GM19043 (cell line): ENCODE data around the gene SERPINB6.
"Not testable (repeated sequence)": the region's sequence is repeated elsewhere in the genome, so short reads cannot be mapped to it uniquely, and the experiment has no call there.

Experiments
- ATAC-seq: cut with Tn5 transposase; IDR thresholded peaks from one replicate; pipeline ENCODE4 v1.9.1; 2021; ENCODE audit warnings: low read depth; ENCODE audit not compliant: unreplicated experiment

The SERPINB6 gene

DNA sequence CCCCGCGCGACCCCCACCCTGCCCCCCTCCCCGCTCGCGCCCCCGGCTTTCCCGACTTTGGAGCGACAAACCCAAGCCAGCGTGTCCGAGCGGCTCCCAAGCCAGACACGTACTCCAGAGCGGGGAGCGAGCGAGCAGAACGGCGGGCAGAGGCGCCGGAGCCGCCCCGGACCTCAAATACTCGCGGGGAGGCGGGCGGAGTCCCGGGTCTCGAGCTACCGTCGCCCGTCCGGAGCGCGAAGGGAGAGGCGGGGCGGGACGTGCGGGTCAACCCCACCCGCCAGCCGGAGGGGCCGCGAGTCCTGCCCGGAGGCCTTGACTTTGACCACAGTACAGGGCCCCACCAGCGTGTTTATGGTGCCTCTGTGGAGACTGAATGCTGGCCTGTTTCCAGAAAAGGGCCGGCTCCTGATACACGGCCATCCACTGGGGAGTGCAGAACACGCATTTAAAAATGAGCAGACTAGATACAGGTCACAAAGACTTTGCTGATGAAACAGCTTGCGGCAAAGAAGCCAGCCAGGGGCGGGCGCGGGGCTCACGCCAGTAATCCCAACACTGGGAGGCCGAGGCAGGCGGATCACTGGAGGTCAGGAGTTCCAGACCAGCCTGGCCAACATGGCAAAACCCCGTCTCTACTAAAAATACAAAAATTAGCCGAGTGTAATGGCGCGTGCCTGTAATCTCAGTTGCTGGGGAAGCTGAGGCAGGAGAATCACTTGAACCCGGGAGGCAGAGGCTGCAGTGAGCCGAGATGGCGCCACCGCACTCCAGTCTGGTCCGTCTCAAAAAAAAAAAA is at the start of gene SERPINB6:
Gene SERPINB6, minus strand, starts transcription at position 148 of the 799 bp plus-strand sequence. CDS start 12,235 bp downstream, outside the sequence.
- no peak for ATAC-seq

DNA sequence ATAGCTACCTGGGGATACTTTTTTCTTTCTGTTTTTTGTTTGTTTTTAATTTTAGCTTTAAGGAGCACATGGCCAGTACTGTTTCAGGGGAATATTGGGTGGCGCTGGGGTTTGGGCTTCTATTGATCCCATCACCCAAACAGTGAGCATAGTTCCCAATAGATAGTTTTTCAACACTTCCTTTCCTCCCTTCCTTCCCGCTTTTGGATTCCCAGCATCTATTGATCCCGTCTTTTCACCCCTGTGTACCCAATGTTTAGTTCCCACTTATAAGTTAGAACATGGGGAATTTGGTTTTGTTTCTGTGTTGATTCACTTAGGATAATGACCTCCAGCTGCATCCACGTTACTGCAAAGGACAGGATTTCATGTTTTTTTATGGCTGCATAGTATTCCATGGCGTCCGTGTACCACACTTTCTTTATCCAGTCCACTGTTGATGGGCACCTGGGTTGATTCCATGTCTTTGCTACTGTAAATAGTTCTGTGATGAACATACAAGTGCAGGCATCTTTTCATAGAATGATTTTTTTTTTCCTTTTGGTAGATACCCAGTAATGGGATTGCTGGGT is 48.5 kb upstream of the SERPINB6 start:
- ATAC-seq, result no peak

DNA sequence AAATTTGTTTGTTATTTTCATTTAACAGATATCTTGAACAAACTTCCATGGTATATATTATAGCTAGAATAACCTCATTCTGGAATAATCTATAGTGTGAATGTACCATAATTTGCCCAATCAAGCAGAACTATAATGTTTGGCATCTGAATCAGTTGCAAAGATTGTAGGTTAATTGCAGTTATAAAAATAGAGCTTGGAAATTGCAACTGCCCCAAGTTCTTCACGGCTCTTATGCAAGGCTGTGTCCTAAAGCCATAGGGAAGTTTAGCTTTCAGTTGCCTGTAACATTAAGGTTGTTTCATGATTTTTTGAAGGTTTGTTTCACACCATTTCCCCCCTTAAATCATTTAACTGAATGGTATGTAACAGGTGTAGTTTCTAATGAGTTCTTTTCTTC is 47.7 kb upstream of the SERPINB6 start:
- no peak for ATAC-seq

DNA sequence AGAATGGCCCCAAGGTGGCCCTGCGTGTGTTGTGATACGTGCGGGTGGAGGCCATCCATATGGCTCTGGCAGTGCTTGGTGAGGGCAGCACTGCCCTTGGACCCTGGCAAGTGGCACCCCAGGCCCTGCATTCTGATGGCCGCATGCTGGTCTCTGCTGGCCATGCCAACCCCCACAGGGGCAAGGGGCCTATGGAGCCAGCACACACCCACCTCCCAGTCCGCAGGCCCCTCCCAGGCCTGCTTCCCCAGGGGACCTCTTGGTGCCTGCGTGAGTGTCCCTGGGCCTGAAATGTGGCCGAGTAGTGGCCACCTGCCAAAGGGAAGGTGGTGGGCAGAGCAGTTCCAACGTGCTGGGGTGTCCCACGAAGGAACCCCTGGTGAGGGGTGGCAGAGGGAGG is 45.9 kb upstream of the SERPINB6 start:
- ATAC-seq, result no peak

DNA sequence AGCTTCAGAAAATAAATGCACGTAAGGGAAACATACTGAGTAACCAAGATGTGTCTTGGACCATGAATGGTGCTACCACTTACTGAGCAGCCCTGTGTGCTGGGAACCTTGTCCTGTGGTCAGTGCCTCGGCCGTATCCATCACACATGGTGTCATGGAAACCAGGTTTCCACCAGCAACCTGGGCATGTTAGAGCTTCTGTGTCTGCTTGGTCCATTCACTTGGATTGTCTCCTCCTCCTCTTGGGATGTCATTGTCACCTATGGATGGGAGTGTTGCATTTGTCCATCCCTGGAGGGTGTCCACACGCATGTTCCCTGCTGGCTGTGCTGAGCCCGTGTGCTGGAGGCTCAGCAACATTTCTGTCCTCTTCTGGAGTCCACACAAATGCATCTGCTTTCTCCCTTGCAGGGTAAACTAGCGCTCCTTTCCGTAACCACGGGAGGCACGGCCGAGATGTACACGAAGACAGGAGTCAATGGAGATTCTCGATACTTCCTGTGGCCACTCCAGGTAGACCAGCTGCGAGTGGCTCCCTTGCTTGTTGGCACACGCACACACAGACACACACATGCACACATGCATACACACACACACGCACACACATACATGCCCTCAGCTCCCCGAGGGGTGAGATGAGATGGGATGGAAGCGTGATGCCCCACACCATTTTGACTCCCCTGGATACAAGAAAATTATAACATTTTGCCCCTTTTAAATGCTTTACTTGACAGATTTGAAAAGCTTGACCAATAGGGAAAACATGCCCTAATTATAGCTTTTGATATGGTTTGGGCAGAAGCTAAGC is 45.3 kb upstream of the SERPINB6 start:
- ATAC-seq, result no peak

DNA sequence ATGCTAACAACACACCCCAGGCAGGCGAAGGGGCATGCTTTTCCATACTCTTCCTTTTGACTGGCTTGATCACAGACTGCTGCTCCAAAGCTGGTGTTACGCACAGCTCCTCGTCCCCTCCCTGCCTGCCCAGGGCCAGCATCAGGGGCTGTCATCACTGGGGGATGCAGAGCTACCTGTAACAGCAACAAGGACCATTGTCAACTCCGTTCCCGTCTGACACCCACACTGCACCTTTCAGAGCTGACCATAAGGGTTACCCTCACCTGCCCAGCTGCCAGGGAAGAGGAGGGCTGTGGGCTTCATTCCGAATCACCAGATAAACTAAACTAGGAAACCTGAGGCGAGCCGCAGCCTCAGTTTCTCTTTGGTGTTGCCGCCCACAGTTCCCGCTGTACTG is 43.8 kb upstream of the SERPINB6 start:
- ATAC-seq, result no peak

DNA sequence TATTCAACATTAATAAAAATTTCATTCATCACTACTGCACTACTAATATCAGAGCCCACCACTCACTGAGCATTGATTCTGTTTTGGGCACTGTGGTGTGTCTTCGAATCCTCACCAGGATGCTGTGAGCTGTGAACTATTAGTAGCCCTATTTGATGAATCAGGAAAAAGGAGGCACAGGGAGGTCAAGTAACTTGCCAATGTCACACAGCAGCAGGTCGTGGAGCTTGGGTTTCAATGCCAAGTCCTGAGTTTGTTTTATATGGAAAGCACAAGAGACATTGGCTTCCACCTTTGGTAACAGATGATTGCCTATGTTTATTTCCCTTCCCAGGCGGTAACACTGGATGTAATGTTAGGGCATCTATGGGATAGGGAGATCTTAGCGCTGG is 43.3 kb upstream of the SERPINB6 start:
- no peak for ATAC-seq

DNA sequence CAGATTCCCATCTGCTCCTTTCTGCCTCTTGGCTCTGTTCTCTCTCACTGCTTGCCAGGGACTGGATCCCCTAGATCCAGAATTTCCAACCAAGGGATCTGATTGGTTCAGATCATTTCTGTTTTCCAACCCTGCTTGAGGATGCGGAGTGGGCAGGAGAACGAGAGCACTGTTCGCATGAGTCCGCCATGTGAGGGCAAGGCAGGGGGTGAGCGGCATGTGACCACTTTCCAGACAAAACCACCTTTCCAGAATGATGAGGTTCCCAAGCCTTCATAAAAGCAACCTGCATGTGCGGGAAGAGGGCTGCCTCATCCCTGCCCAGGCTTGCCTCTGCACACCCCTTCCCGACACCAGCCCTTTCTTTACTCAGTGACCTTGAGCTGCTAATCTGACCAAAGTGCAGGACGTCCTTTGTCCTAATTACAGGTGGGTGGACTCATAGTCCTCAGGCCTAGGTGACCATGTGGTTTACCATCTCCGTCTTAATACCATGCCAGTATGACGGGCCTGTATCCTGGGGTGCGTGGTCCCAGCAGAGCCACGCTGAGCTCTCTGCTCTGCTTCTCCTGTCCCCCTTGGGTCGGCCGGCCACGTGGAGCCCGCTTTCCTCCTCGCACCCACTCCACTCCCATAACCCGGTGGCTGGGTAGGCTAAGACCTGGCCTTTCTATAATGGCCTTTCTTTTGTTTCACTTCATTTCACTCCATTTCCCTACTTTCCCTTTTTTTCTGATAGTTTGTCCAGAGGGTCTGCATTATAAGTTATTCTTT is 42.7 kb upstream of the SERPINB6 start:
- ATAC-seq, result no peak

DNA sequence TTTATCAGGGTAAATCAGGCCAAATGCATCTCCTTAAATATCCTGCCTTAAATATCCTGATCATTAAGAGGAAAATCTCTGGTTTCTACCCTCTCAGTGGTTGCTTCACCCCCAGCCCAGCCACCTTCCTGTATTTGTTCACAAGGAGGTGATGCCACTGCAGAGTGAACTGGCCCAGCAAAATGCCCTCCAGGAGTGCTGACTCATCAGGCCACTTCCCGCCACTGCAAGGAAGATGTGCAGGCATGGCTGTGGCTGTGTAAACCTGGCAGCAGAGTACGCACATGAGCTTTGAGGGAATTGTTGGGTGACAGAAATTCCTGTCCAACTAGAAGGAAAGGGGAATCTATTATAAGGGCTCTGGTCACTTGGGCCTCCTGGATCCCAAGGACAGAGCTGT is 42.1 kb upstream of the SERPINB6 start:
- no peak for ATAC-seq

DNA sequence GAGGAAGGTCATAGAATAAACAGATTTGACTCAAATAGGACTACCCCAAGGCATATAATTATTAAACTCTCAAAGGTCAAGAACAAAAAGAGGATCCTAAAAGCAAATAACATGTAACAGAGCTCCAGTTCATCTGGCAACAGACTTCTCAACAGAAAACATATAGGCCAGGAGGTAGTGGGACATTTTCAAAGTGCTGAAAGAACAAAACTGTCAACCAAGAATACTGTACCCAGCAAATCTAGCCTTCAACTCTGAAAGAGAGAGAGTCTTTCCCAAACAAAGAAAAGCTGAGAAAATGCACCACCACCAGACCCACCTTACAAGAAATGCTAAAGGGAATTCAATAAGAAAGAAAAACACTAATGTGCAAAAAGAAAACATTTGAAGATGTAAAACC is 40.2 kb upstream of the SERPINB6 start:
- no peak for ATAC-seq

DNA sequence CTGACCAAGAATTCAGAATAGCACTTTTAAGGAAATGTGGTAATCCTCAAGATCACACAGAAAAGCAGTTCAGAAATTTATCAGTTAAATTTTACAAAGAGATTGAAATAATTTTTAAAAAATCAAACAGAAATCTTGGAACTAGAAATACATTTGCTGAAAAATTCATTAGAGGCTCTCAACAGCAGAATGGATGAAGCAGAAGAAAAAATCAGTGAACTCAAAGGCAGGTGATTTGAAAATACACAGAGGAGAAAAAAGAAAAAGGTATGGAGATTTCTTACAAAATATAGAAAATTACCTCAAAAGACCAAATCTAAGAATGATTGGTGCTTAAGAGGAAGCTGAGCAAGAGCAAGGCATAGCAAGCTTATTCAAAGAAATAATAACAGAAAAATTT is 39.8 kb upstream of the SERPINB6 start:
- no peak for ATAC-seq

DNA sequence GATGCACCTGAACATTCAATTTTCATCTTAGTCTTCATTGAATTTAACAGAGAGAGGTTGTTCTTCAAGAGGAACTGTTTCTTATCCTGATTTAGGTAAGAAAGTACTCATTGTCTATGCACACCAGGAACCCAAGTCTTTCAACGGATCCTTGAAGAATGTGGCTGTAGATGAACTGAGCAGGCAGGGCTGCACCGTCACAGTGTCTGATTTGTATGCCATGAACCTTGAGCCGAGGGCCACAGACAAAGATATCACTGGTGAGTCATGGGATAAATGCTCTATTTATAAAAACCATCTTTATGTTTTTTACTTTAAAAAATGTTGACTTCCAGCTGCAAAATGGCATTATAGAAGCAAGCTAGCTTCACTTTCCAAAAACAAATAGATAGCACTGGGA is 38.6 kb upstream of the SERPINB6 start:
- no peak for ATAC-seq

DNA sequence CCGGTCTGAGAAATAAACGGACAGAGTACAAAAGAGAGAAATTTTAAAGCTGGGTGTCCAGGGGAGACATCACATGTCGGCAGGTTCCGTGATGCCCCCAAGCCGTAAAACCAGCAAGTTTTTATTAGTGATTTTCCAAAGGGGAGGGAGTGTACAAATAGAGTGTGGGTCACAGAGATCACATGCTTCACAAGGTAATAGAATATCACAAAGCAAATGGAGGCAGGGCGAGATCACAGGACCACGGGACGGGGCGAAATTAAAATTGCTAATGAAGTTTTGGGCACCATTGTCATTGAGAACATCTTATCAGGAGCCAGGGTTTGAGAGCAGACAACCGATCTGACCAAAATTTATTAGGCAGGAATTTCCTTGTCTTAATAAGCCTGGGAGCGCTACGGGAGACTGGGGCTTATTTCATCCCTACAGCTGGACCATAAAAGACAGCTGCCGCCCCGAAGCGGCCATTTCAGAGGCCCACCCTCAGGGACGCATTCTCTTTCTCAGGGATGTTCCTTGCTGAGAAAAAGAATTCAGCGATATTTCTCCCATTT is 37.4 kb upstream of the SERPINB6 start:
- ATAC-seq, result not testable (repeated sequence)

DNA sequence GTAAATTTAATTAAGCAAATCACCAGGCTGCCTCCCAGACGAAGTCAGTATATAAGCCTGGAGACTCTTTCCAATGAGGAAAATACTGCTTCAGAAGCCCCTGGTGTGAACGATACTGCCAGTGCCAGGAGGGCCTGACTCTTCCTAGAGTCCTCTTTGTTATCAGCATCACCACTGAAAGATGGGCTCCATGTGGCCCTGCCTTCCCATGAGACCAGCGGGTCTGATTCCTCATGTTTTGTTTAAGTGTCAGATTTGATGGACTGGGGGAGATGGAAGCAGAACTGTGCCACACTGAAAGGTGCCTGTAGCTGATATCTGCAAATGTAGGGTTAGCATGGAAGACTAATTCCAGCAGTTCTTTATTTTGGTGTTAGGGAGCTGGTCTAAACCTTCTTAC is 36.2 kb upstream of the SERPINB6 start:
- ATAC-seq, result no peak

DNA sequence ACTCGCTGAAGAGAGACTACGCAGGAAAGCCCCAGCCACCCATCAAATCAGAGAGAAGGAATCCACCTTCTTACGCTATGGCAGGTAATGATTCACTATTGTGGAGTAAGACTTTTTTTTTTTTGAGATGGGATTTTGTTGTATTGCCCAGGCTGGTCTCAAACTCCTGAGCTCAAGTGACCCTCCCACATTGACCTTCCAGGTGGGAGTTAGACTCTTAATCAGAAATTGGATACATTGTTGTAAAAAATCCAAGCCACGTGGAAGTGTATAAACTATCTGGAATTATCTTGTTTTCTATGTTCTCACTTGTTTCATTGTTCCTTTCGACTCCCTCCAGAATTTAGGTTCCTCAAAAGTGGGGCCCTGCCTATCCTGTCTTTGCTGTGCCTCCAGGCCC is 35.1 kb upstream of the SERPINB6 start:
- ATAC-seq, result no peak

DNA sequence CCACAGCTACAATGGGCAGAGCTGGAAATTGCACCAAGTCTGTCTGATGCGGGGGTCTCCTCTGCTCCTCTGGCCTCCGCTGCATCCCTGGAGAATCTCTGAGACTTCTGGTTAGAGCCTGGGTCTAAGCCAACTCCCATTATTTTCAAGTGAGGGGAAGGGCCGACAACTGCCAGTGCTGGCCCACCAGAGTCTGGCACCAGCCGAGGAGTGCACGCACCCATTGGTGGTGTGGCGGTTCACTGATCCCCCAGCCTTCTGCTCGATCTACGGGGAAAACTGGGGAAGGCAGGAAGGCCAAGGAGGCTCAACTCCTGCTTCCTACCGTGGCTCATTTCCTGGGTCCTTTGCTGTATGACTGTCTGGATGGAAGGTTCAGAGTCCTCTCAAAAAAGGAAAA is 34.5 kb upstream of the SERPINB6 start:
- ATAC-seq, result no peak

DNA sequence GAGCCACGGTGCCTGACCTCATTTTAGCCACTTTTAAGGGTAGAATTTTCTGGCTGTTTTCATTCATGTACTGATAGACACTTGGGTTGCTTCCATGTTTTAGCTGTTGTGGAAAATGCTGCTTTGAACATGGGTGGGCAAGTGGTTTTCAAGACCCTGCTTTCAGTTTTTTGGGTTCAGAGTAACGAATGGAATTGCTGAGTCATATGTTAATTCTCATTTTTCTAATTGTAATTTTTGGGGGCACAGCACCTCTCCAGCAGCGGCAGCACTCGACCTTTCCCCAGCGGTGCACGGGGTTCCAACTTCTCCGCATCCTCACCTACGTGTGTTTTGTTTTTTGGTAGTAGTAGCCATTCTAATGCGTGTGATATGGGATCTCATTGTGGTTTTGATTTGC is 33.7 kb upstream of the SERPINB6 start:
- ATAC-seq, result no peak

DNA sequence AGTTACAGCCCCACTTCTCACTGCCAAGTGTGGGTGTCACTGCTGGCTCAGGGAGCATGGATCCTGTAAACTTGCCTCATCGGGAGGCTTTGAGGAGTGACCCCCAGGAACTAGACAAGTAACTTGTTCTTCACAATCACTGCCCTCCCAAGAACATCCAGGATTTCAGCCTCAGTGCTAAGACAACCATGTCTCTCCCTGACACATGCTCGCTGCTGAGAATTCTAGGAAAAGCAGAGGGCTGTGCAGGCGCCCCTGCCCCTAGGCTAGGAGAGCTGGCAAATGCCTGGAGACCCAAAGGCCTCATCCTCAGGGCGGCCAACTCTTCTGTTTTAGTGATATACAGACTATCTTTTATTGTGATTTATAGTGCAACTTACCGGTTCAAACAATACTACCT is 31.9 kb upstream of the SERPINB6 start:
- ATAC-seq, result not testable (repeated sequence)

DNA sequence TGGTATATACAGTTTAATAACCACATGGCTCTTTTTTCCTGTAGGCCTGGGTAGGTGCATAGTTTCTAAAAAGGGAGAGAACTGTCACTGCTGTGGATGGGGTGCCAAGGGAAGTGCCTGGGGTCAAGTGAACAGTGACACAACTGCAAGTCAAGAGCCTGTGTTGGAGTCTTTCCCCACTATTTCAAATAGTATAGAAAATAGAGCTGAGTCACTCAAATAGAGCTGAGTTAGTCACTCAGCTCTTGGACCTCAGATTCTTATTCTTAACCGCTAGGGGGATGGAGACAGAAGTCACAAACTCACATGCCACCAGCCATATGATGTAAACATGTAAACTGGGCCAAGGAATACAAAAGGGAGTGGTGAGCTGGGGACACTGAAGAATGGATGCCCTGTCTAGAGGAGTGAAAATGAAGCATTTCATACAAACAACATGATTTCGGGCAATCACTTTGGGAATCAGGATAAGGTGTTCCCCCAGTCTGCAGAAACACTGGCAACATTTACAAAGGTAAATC is 30.5 kb upstream of the SERPINB6 start:
- no peak for ATAC-seq

DNA sequence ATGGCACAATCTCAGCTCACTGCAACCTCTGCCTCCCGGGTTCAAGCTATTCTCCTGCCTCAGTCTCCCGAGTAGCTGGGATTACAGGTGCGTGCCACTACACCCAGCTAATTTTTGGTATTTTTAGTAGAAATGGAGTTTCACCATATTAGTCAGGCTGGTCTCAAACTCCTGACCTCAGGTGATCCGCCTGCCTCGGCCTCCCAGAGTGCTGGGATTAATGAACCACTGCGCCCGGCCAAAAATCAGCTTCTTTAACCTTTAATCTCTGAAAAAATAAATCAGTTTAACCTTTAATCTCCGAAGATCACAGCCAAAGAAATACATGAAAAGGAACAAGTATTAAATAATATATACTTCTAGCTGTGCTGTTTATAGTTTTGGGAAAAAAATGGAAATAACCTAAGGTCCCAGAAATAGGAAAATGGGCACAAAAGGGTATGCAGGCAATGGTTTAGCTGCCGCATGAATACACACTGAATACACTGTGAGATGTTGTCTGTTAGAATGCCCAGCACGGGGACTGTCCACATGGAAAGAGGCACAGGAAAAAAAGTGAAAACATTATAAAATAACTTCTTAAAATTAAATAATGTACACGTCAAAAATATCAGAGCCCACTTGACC is 29.9 kb upstream of the SERPINB6 start:
- ATAC-seq, result no peak
